ENCODE results near the gene MIPOL1. TPM values are rescaled to one million over a fixed set of nuclear protein-coding genes. Genes with fewer than 3 reads are reported as not detected.

MIPOL1 gene
- total and polyA plus RNA-seq, 2 of the 13 experiments (the other 11 are each of a cell fraction or from before 2014, with no cell fraction given), result 8.6 to 34.2 TPM

DNA sequence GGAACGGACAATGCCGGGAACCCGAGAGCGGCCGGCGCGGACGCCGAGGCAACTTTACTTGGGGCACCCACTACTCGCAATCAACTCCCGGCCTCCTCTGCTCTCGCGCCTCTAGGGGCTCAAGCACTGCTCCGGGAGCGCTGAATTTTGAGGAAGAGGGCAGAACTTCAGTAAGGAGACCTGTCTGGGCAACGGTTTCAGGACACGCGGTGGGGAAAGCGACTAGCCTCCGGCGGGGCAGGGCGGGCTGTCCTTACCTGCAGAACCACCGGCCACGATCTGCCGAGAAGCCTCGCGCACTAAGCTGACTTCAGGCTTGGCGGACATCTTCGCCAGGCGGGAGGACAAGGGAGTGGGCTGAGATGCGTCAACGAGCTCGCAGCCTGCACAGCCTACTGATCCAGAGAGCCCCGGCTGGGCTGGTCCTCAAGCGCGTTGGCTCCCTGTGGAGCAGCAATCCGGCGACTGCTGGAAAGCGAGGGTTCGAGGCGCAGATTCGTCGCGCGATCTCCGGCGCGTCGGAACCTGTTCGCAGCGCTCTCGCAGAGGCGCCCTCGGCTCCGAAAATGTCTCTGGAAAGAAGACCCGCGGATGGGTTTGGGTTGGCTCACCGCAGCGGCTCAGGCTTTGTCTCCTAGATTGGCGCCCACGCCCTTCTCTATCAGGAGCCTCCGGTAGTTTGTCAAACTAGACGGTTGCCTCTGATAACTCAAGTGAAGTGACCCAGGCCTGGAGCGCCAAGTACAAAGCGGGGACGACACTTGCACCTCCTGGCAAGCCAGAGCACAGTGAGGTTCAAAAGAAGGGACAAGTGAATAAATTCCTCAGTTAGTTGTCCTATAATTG lies 25.5 kb upstream of the MIPOL1 start, which contains the start of gene SLC25A21 (continued):
- TF ChIP-seq TBX2 (CRISPR knock-in tag; IDR thresholded peaks at IDR 0.05; ENCODE audit: borderline replicate concordance), result peak; percentile 97
- TF ChIP-seq ZNF101 (CRISPR knock-in tag; IDR thresholded peaks at IDR 0.05; ENCODE audit: borderline replicate concordance, low read depth), result peak; percentile 98
- TF ChIP-seq MAFG (CRISPR knock-in tag; IDR thresholded peaks at IDR 0.05), result 0 out of 2 replicates have a peak, but pooled peaks have one; percentile 52
- TF ChIP-seq, protein P1, sequence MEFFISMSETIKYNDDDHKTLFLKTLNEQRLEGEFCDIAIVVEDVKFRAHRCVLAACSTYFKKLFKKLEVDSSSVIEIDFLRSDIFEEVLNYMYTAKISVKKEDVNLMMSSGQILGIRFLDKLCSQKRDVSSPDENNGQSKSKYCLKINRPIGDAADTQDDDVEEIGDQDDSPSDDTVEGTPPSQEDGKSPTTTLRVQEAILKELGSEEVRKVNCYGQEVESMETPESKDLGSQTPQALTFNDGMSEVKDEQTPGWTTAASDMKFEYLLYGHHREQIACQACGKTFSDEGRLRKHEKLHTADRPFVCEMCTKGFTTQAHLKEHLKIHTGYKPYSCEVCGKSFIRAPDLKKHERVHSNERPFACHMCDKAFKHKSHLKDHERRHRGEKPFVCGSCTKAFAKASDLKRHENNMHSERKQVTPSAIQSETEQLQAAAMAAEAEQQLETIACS (CRISPR knock-in tag; IDR thresholded peaks at IDR 0.05), result peak; percentile 55; the same call in 1 of the 2 replicates
- TF ChIP-seq ZKSCAN5 (CRISPR knock-in tag; IDR thresholded peaks at IDR 0.05), result peak; percentile 78; the same call in 1 of the 2 replicates
- peak; percentile 99 for TF ChIP-seq ZFP90 (CRISPR knock-in tag; IDR thresholded peaks at IDR 0.05; ENCODE audit: borderline replicate concordance)
- TF ChIP-seq, protein P2, sequence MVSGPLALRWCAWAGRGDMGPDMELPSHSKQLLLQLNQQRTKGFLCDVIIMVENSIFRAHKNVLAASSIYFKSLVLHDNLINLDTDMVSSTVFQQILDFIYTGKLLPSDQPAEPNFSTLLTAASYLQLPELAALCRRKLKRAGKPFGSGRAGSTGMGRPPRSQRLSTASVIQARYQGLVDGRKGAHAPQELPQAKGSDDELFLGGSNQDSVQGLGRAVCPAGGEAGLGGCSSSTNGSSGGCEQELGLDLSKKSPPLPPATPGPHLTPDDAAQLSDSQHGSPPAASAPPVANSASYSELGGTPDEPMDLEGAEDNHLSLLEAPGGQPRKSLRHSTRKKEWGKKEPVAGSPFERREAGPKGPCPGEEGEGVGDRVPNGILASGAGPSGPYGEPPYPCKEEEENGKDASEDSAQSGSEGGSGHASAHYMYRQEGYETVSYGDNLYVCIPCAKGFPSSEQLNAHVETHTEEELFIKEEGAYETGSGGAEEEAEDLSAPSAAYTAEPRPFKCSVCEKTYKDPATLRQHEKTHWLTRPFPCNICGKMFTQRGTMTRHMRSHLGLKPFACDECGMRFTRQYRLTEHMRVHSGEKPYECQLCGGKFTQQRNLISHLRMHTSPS (CRISPR knock-in tag; IDR thresholded peaks at IDR 0.05; ENCODE audit: low read depth), result peak; percentile 80
- TF ChIP-seq ZNF484 (CRISPR knock-in tag; IDR thresholded peaks at IDR 0.05; ENCODE audit: borderline replicate concordance, low read depth), result no peak
- 0 out of 2 replicates have a peak, but pooled peaks have one; percentile 34 for TF ChIP-seq AKAP8 (CRISPR knock-in tag; IDR thresholded peaks at IDR 0.05)
- peak; percentile 75; the same call in 1 of the 2 replicates for TF ChIP-seq JUND (CRISPR knock-in tag; IDR thresholded peaks at IDR 0.05)
- TF ChIP-seq GABPB1 (CRISPR knock-in tag; IDR thresholded peaks at IDR 0.05), result peak; percentile 93
- TF ChIP-seq, protein P3, sequence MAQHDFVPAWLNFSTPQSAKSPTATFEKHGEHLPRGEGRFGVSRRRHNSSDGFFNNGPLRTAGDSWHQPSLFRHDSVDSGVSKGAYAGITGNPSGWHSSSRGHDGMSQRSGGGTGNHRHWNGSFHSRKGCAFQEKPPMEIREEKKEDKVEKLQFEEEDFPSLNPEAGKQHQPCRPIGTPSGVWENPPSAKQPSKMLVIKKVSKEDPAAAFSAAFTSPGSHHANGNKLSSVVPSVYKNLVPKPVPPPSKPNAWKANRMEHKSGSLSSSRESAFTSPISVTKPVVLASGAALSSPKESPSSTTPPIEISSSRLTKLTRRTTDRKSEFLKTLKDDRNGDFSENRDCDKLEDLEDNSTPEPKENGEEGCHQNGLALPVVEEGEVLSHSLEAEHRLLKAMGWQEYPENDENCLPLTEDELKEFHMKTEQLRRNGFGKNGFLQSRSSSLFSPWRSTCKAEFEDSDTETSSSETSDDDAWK (CRISPR knock-in tag; IDR thresholded peaks at IDR 0.05), result no peak
- peak; percentile 92; the same call in 1 of the 2 replicates for TF ChIP-seq TSC22D2 (CRISPR knock-in tag; IDR thresholded peaks at IDR 0.05; ENCODE audit: borderline replicate concordance)
- TF ChIP-seq, protein P4, sequence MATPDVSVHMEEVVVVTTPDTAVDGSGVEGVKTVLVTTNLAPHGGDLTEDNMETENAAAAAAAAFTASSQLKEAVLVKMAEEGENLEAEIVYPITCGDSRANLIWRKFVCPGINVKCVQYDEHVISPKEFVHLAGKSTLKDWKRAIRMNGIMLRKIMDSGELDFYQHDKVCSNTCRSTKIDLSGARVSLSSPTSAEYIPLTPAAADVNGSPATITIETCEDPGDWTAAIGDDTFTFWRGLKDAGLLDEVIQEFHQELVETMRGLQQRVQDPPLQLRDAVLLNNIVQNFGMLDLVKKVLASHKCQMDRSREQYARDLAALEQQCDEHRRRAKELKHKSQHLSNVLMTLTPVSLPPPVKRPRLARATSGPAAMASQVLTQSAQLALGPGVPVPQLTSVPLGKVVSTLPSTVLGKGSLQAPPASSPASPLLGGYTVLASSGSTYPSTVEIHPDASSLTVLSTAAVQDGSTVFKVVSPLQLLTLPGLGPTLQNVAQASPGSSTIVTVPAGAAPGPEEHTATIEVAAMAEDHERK (CRISPR knock-in tag; IDR thresholded peaks at IDR 0.05; ENCODE audit: low read depth), result 0 out of 2 replicates have a peak, but pooled peaks have one; percentile 7
- TF ChIP-seq, protein P5, sequence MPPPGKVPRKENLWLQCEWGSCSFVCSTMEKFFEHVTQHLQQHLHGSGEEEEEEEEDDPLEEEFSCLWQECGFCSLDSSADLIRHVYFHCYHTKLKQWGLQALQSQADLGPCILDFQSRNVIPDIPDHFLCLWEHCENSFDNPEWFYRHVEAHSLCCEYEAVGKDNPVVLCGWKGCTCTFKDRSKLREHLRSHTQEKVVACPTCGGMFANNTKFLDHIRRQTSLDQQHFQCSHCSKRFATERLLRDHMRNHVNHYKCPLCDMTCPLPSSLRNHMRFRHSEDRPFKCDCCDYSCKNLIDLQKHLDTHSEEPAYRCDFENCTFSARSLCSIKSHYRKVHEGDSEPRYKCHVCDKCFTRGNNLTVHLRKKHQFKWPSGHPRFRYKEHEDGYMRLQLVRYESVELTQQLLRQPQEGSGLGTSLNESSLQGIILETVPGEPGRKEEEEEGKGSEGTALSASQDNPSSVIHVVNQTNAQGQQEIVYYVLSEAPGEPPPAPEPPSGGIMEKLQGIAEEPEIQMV (CRISPR knock-in tag; IDR thresholded peaks at IDR 0.05; ENCODE audit: low read depth), result peak; percentile 97
- peak; percentile 99; the same call in 1 of the 2 replicates for TF ChIP-seq ZNF431 (CRISPR knock-in tag; IDR thresholded peaks at IDR 0.05; ENCODE audit: borderline replicate concordance, low read depth)
- no peak; the same call in 1 of the 2 replicates for TF ChIP-seq ZNF672 (CRISPR knock-in tag; IDR thresholded peaks at IDR 0.05)
- peak; percentile 100 for TF ChIP-seq ZNF619 (CRISPR knock-in tag; IDR thresholded peaks at IDR 0.05)
